ENCODE measurements around the gene HDAC4.

The HDAC4 gene

DNA sequence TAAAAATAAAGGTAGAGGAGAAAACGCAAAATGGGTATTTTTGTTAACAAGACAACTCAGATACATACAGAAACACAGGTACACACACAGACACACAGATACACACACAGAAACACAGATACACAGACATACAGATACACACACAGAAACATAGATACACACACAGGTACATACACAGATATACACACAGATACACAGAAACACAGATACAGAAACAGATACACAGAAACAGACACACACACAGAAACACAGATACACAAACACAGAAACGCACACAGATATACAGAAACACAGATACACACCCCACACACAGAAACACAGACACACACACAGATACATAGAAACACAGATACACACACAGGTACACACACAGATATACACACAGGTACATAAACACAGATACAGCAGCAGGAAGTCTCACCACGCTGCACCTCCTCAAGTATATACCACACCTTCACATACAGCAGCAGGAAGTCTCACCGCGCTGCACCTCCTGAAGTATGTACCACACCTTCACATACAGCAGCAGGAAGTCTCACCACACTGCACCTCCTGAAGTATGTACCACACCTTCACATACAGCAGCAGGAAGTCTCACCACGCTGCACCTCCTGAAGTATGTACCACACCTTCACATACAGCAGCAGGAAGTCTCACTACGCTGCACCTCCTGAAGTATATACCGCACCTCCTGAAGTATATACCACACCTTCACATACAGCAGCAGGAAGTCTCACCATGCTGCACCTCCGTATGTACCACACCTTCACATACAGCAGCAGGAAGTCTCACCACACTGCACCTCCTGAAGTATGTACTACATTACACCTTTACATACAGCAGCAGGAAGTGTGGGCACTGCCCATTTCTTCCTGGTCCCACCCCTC, 250.5 kb downstream of the HDAC4 start:
- Mint-ChIP-seq H3K4me3 (no peak overlapping the region), H3K27ac (peak overlapping the region; percentile 41), H3K36me3 (ENCODE audit: low read depth) (peaks cover 45% of the 10 kb centered on the region), H3K4me1 (ENCODE audit: low read depth) (peaks cover 10% of the 10 kb centered on the region), H3K27me3 (no peaks in the 10 kb centered on the region), H3K9me3 (peaks cover 4% of the 10 kb centered on the region)

- Mint-ChIP-seq H3K27ac (no peak overlapping the region), H3K4me1 (ENCODE audit: low read depth) (peaks cover 10% of the 10 kb centered on the region), H3K4me3 (no peak overlapping the region), H3K36me3 (ENCODE audit: low read depth) (peaks cover 47% of the 10 kb centered on the region), H3K9me3 (peaks cover 4% of the 10 kb centered on the region), H3K27me3 (no peaks in the 10 kb centered on the region)
These were observed 251.3 kb downstream of the HDAC4 start for GRCh38 chr2:239149501-239149900.

DNA sequence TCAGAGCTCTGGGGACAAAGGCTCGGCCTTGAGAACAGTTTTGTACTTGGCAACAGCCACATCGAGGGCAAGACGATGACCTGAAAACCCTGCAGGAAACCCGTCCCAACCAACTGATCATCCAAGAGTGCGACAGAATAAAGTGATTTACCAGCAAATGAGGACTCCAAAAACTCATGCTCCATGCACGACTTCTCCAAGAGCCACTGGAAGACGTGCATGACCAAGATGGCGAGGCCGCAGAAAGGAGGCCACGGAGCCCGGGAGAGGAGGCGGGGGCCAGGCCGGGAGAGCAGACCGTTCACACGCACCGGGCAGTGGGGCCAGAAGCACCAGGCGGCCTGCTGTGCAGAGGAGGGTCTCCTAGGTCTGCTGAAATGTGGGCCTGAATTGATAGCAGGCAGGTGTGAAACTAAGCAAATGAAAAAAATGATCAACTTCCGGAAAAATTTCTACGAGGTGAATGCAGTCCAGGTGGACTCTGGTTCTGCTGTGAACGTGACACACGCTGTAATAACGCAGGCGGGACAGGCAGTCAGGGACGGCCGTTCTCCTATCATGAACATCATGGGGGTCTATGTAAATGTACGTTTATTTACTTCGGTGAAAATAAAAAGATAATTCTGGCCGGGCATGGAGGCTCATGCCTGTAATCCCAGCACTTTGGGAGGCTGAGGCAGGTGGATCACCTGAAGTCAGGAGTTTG, 252.2 kb downstream of the HDAC4 start:
- Mint-ChIP-seq H3K36me3 (ENCODE audit: low read depth) (peaks cover 39% of the 10 kb centered on the region), H3K4me1 (ENCODE audit: low read depth) (peaks cover 10% of the 10 kb centered on the region), H3K27ac (no peak overlapping the region), H3K9me3 (peaks cover 4% of the 10 kb centered on the region), H3K27me3 (no peaks in the 10 kb centered on the region), H3K4me3 (no peak overlapping the region)

GRCh38 chr2:239147376-239147775, 253.4 kb downstream of the HDAC4 start:
- no peak overlapping the region for H3K4me3 Mint-ChIP-seq
- H3K36me3 Mint-ChIP-seq (ENCODE audit: low read depth), result peaks cover 28% of the 10 kb centered on the region
- H3K27me3 Mint-ChIP-seq, result no peaks in the 10 kb centered on the region
- H3K4me1 Mint-ChIP-seq (ENCODE audit: low read depth), result peaks cover 10% of the 10 kb centered on the region
- no peak overlapping the region for H3K27ac Mint-ChIP-seq
- peaks cover 4% of the 10 kb centered on the region for H3K9me3 Mint-ChIP-seq

- Mint-ChIP-seq H3K9me3 (peaks cover 4% of the 10 kb centered on the region), H3K27ac (no peak overlapping the region), H3K36me3 (ENCODE audit: low read depth) (peaks cover 33% of the 10 kb centered on the region), H3K27me3 (no peaks in the 10 kb centered on the region), H3K4me1 (ENCODE audit: low read depth) (peaks cover 10% of the 10 kb centered on the region), H3K4me3 (no peak overlapping the region)
These were observed 254.1 kb downstream of the HDAC4 start for GRCh38 chr2:239146741-239147181.

- Mint-ChIP-seq H3K27ac (no peak overlapping the region), H3K4me3 (no peak overlapping the region), H3K4me1 (ENCODE audit: low read depth) (peaks cover 9% of the 10 kb centered on the region), H3K9me3 (peaks cover 4% of the 10 kb centered on the region), H3K36me3 (ENCODE audit: low read depth) (peaks cover 33% of the 10 kb centered on the region), H3K27me3 (no peaks in the 10 kb centered on the region)
These were observed 254.7 kb downstream of the HDAC4 start for GRCh38 chr2:239146011-239146641.

- Mint-ChIP-seq H3K4me3 (no peak overlapping the region), H3K27ac (no peak overlapping the region), H3K4me1 (ENCODE audit: low read depth) (peaks cover 4% of the 10 kb centered on the region), H3K9me3 (peaks cover 4% of the 10 kb centered on the region), H3K27me3 (no peaks in the 10 kb centered on the region), H3K36me3 (ENCODE audit: low read depth) (peaks cover 30% of the 10 kb centered on the region)
These were observed 255.2 kb downstream of the HDAC4 start for GRCh38 chr2:239145601-239146000.

GRCh38 chr2:239145106-239145505, 255.7 kb downstream of the HDAC4 start:
- Mint-ChIP-seq H3K36me3 (ENCODE audit: low read depth) (peaks cover 26% of the 10 kb centered on the region), H3K4me1 (ENCODE audit: low read depth) (peaks cover 4% of the 10 kb centered on the region), H3K9me3 (peaks cover 1% of the 10 kb centered on the region), H3K4me3 (no peak overlapping the region), H3K27me3 (no peaks in the 10 kb centered on the region), H3K27ac (no peak overlapping the region)

GRCh38 chr2:239144713-239144999, 256.2 kb downstream of the HDAC4 start:
- H3K4me3 Mint-ChIP-seq, result no peak overlapping the region
- no peaks in the 10 kb centered on the region for H3K27me3 Mint-ChIP-seq
- no peaks in the 10 kb centered on the region for H3K9me3 Mint-ChIP-seq
- H3K36me3 Mint-ChIP-seq (ENCODE audit: low read depth), result peaks cover 29% of the 10 kb centered on the region
- H3K4me1 Mint-ChIP-seq (ENCODE audit: low read depth), result peaks cover 4% of the 10 kb centered on the region
- no peak overlapping the region for H3K27ac Mint-ChIP-seq

GRCh38 chr2:239143858-239144712, 256.7 kb downstream of the HDAC4 start:
- H3K9me3 Mint-ChIP-seq, result no peaks in the 10 kb centered on the region
- peaks cover 4% of the 10 kb centered on the region for H3K4me1 Mint-ChIP-seq (ENCODE audit: low read depth)
- no peaks in the 10 kb centered on the region for H3K27me3 Mint-ChIP-seq
- H3K36me3 Mint-ChIP-seq (ENCODE audit: low read depth), result peaks cover 34% of the 10 kb centered on the region
- H3K4me3 Mint-ChIP-seq, result no peak overlapping the region
- no peak overlapping the region for H3K27ac Mint-ChIP-seq

GRCh38 chr2:239142806-239143205, 258.0 kb downstream of the HDAC4 start:
- Mint-ChIP-seq H3K36me3 (ENCODE audit: low read depth) (peaks cover 29% of the 10 kb centered on the region), H3K9me3 (no peaks in the 10 kb centered on the region), H3K4me1 (ENCODE audit: low read depth) (peaks cover 7% of the 10 kb centered on the region), H3K27ac (no peak overlapping the region), H3K4me3 (no peak overlapping the region), H3K27me3 (no peaks in the 10 kb centered on the region)

DNA sequence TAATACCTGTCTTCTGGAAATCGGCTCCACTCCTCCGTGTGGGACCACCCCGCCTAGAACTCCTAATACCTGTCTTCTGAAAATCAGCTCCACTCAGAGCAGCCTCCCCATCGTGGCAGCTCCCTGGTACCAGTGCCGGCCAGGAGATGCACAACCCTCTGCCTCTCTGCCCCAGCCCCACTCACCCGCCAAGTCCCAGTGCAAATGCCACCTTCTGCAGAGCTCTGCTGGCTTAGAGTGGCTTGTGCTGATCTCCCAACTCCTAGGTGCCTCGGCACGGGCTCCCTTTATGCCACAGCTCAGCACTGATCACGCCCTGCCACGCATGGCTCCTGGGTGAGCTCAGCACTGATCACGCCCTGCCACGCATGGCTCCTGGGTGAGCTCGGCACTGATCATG, 258.5 kb downstream of the HDAC4 start:
- H3K27ac Mint-ChIP-seq, result no peak overlapping the region
- no peaks in the 10 kb centered on the region for H3K9me3 Mint-ChIP-seq
- H3K4me3 Mint-ChIP-seq, result no peak overlapping the region
- peaks cover 8% of the 10 kb centered on the region for H3K4me1 Mint-ChIP-seq (ENCODE audit: low read depth)
- no peaks in the 10 kb centered on the region for H3K27me3 Mint-ChIP-seq
- peaks cover 29% of the 10 kb centered on the region for H3K36me3 Mint-ChIP-seq (ENCODE audit: low read depth)

DNA sequence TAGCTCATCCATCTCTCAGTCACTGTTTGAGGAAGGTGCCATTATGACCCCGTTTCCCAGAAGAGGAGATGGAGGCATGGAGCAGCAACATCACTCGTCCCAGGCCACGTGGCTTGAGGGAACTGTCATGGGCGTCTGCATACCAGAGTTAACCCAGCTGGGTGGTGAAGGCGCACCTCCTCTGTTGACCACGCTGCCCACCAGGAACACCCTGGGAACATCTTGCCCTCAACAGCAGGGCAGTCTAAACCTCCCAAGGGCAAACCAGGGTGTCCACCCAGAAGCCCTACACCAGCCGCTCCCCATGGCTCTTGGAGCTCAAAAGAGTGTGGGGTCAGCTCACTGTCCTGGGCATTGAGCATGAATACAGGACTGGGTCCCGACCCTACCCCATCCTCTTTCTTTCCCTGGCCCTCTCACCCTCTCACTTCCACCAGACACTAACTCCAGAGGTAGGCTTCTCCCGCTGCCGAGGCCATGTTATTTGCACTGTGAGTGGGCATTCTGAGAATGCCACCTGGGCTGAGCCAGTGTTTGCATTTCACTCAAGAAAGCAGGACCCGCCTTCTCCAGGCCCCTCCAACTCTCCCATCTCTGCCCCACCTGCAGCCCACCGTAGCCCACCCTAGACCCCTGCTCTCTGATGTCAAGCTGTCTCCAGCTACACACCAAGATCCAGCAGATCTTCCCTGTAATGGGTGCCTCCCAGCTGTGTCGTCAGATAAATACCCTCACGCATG, 259.6 kb downstream of the HDAC4 start:
- H3K36me3 Mint-ChIP-seq (ENCODE audit: low read depth), result peaks cover 38% of the 10 kb centered on the region
- H3K27me3 Mint-ChIP-seq, result no peaks in the 10 kb centered on the region
- no peak overlapping the region for H3K27ac Mint-ChIP-seq
- no peak overlapping the region for H3K4me3 Mint-ChIP-seq
- H3K9me3 Mint-ChIP-seq, result no peaks in the 10 kb centered on the region
- peaks cover 7% of the 10 kb centered on the region for H3K4me1 Mint-ChIP-seq (ENCODE audit: low read depth)

Measured in stimulated activated naive CD8-positive, alpha-beta T cell treated with anti-CD3 and anti-CD28 coated beads, Interleukin-15, Interleukin-2, amounts not matched to agents 100 ng/mL and 50 ng/mL, for 24 hours (primary cell).